GM19452 (cell line): ENCODE measurements around the gene PRKAG1.

Experiments
- ATAC-seq: cut with Tn5 transposase; IDR thresholded peaks from one replicate; pipeline ENCODE4 v1.9.1; 2021; ENCODE audit not compliant: unreplicated experiment

The PRKAG1 gene

GRCh38 chr12:49050507-49051372, 32.2 kb upstream of the PRKAG1 start:
- ATAC-seq, result no peak

DNA sequence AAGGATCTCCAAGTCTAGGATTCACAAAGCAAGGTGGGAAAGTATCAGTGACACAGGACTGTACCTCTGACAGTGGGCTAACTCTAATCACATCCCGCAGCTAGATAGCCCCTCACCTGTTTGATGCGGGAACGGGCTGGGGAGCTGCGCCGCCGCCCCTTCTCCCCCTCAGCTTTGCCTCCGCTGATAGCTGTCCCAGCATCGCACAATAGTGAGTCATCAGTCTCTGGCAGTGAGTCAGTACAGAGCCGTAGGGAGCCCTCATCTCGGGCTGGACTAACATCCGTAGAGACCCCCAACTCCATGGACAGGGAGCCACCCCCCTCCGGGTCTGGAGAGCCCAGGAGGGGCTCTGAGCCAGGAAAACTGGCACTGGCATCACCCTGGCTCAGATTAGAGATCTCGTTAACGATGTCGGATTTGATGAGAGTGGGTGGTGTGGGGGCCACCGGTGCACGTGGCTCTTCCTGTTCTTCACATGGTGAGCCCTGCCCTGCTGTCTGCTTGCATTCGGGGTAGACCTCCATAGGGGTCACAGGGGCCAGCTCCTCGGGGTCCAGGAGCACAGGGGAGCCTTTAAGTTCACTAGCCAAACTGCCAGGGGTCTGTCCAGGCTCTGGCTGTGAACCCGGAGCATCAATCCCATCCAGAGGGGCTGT, 31.1 kb upstream of the PRKAG1 start:
- ATAC-seq, result no peak

GRCh38 chr12:49048953-49049352, 30.4 kb upstream of the PRKAG1 start:
- no peak for ATAC-seq

DNA sequence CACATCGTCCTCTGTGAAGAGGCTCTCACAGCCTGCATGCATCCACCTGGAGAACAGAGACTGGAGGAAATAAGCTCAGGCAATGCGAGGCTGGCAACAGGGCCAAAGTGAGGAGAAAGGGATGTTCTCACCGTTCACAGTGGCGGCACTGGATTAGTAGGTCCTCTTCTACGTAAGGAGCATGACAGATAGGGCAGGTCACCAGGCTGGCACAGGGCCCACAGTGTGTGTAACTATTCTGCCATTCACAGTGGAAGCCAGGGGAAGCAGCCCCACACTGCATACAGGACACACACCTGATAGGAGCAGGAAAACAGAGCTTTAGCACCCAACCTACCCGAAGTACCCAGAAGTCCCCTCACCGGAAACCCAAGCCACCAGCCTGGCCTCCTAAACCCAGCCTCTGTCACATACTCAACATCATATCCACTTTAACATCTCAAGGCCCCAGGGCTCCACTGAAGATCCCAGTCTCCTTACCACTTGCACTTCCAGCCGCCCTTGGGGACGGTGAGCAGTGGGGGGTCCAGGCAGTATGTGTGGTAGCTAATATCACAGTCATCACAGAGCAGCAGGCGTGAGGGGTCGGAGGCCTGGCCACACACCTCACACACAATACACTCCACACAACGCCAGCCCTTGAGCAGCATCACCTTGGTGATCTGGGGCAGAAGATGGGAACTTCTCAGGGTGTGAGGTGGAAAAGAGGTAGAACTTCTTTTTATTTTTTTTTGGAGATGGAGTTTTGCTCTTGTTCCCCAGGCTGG, 27.7 kb upstream of the PRKAG1 start:
- no peak for ATAC-seq

DNA sequence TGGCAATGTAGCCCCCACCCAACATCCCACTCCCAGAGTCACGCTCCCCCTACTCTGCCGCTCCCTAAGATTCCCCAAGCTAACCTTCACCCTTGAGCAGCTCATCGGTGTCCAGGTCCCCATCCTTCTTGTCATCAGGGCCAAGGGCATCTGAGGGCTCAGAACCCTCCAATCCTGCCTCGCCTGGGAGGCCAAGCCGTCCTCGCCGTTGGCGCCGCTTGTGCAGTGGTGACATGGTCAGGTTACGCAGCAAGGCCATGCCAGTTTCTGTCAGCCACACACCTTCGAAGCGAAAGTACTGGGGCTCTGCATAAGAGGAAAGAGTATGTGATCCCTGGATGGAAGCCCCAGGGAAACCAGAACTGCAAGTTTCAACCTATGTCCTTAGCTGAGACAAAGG, 26.1 kb upstream of the PRKAG1 start:
- ATAC-seq, result no peak

- ATAC-seq, result no peak
These were observed 25.3 kb upstream of the PRKAG1 start for GRCh38 chr12:49043856-49044258.

GRCh38 chr12:49043241-49043640, 24.7 kb upstream of the PRKAG1 start:
- no peak for ATAC-seq

GRCh38 chr12:49041881-49042484, 23.4 kb upstream of the PRKAG1 start:
- no peak for ATAC-seq

- ATAC-seq, result no peak
These were observed 22.7 kb upstream of the PRKAG1 start for GRCh38 chr12:49041036-49041880.

GRCh38 chr12:49040364-49040855, 21.8 kb upstream of the PRKAG1 start:
- no peak for ATAC-seq

DNA sequence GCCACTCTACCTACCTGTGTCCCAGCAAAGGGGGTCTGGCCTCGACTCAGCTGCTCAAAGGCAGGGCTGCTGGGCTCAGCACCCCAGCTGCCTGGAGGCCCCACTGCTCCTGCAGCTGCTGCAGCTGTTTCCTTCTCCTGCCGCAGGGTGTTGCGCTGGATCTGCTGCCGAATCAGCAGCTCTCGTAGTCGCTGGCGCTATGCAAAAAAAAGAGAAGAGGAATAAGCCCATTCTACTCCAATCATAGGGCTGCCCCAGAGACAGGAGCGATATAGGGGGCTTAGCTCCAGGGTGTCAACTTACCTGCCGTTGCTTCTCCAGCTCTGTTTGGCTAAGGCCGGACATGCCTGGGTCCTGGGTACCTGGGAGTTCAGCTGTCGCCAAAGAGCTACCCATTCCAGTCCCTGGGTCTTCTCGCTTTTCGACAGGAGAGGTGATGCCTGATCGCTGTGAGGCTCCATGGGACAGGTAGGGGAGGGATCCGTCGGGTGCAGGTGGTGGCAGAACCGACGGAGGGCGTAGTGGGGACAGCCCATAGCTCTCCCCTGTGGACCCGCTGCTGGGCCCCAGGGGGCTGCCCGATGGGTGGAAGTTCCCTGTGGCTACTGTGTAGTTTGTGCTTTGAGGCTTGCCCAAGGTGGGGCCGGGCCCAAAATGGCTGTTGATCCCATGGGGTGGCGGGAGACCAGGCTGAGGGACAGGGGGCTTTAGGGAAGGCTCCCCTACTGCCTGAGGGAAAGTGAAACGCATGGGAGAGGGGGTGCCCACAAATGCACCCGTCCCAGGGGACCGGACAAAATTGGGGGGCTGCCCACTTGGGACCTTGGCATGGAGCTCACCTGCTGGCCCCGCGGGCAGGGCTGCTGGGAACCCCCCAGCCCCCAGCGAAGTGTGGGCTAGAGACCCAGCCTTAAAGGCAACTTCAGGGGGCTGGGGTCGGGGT, 21.1 kb upstream of the PRKAG1 start:
- no peak for ATAC-seq

DNA sequence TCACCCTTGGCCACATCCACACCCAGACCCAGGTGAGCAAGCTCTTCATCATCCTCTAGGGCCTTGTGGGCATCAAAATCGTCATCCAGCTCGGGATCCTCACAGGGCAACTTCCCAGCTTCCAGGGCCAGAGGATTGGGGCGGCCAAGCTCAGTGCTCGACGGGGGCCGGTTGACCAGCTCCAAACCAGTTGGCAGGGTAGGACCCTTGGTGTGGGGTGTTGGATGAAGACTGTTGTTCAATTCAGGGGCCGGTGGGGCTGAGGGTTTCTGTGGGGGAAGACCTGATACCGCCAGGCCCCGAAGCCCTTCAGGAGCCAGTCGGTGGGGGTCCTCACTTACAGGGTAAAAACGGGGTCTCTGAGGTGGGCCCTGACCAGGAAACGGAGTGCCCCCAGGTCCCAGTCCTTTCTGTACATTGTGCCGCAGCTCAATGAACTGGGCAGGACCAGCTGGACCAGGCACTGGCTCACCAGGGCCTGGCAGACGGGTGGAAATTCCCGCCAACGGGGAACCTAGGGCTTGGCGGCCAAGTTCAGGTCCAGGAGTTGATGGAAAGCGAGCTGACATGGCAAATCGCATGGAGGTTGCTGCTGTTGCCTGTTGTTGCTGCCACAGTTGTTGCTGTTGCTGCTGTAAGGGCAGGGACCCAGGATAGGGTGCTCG, 19.8 kb upstream of the PRKAG1 start:
- no peak for ATAC-seq

- no peak for ATAC-seq
These were observed 19.3 kb upstream of the PRKAG1 start for GRCh38 chr12:49037947-49038237.

GRCh38 chr12:49037111-49037946, 18.8 kb upstream of the PRKAG1 start:
- ATAC-seq, result no peak

GRCh38 chr12:49036029-49036428, 17.5 kb upstream of the PRKAG1 start:
- ATAC-seq, result no peak

GRCh38 chr12:49034286-49034622, 15.7 kb upstream of the PRKAG1 start:
- ATAC-seq, result no peak

DNA sequence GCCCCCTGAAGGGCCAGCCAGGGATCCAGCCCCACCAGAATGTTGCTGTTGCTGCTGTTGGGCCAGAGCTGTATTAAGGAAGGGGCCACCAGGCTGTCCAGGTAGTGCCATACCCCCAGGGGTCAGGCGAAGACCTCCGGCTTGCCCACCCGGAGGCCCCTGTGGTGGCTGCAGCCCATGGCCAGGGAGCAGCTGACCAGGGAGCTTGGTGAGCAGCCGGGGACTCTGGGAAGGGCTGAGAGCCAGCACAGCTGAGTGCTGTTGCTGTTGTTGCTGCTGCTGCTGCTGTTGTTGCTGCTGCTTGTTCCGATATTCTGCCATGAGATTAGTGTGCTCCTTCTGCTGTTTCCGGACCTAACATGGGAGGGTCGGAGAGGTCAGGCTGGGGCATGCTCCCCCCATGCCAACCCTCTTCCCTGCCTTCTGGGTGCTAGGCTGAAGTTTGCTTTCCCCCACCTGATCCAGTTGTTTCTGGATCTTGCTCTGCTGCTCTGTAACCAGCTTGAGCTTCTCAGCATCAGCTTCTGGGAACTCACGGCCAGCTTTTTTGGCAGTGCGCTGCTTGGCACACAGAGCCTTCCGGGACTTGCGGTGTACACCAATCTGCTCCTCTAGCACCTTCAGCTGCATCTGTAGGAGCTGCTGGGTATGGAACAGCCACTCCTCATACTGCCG, 15.2 kb upstream of the PRKAG1 start:
- no peak for ATAC-seq
